Gastrocnemius medialis (tissue), 4 donors: ENCODE measurements around the gene ASF1B. TPM values are rescaled to one million over a fixed set of nuclear protein-coding genes. Genes with fewer than 3 reads are reported as not detected.
A peak's percentile ranks its signal among the peaks of the same experiment; 100 is the strongest.

Experiments used
- ATAC-seq, 2 donors: fragments of 150-250 bp; one replicate each; pipeline ENCODE4 v1.9.1; 2016
- DNase-seq, 2 donors: peaks; one replicate each; pipeline ENCODE4 v3.0.0-alpha.2; 2019
- H3K27ac ChIP-seq, 4 donors: fragments of 200-600 bp; sonication (generic); 1 replicate in 1 of 4; 2 replicates in 3 of 4; pipeline ENCODE4 v1.5.1; 2016 to 2018; ENCODE audit warnings: mild to moderate bottlenecking in 2 of 4, moderate library complexity in 1 of 4
- H3K27me3 ChIP-seq, 3 donors: fragments of 200-600 bp; sonication (generic) in 2 of 3; 1 replicate in 1 of 3; 2 replicates in 2 of 3; pipeline versions ENCODE4 v1.5.1 to v1.6.0; 2016 to 2019; ENCODE audit warnings: mild to moderate bottlenecking in 1 of 3, moderate library complexity in 1 of 3
- H3K36me3 ChIP-seq, 2 donors: fragments of 200-600 bp; sonication (generic) in 1 of 2; one replicate each; pipeline ENCODE4 v1.5.1; 2017 to 2018
- H3K4me1 ChIP-seq, 2 donors: fragments of 200-600 bp; sonication (generic) in 1 of 2; one replicate each; pipeline ENCODE4 v1.5.1; 2016 to 2017; ENCODE audit warnings: mild to moderate bottlenecking in 2 of 2
- H3K4me3 ChIP-seq, 4 donors: fragments of 200-600 bp; sonication (generic) in 3 of 4; 1 replicate in 1 of 4; 2 replicates in 3 of 4; pipeline ENCODE4 v1.5.1; 2016 to 2019; ENCODE audit warnings: mild to moderate bottlenecking in 2 of 4
- H3K9me3 ChIP-seq, 3 donors: fragments of 200-600 bp; sonication (generic) in 2 of 3; 1 replicate in 1 of 3; 2 replicates in 2 of 3; pipeline ENCODE4 v1.5.1; 2016 to 2019
- POLR2A ChIP-seq, 2 donors: fragments of 450-650 bp; IDR thresholded peaks; one replicate each; pipeline ENCODE4 v1.6.1; 2017; ENCODE audit warnings: antibody characterized with exemption in 2 of 2, mild to moderate bottlenecking in 2 of 2, moderate library complexity in 2 of 2
- in situ Hi-C, 4 donors: fragments of 200-750 bp; cut with MboI; loops; one replicate each; pipeline versions ENCODE4 v1.15.0 to v1.8.0; 2017; ENCODE audit warnings: low sequenced_read_pairs in 4 of 4
- intact Hi-C: fragments of 100-400 bp; cut with DNase I; formaldehyde crosslinking; loops from one replicate; pipeline ENCODE4 v1.15.1; 2023; ENCODE audit warnings: low total_unique reads
- total RNA-seq, 4 donors: library from RNA; depleted of rRNA; stranded (reverse); fragments of >200 nt; gene quantifications; one replicate each; pipeline versions ENCODE4 v1.1.0 to v1.2.3, GENCODE V29; 2016
- TF ChIP-seq, protein P1 (sequence below), 5 experiments: fragments of 450-650 bp in 3 of 5; fragments of 200-600 bp in 2 of 5; sonication (generic) in 2 of 5; IDR thresholded peaks in 4 of 5; conservative IDR thresholded peaks in 1 of 5; 1 replicate in 4 of 5; 2 replicates in 1 of 5; pipeline ENCODE4 v1.5.1; 2016 to 2019; ENCODE audit warnings: antibody characterized with exemption in 5 of 5, mild to moderate bottlenecking in 3 of 5, moderate library complexity in 3 of 5

Gene ASF1B
- total RNA-seq, 4 donors from 2014 or later, result 1.2 to 4.1 (median 1.5) TPM; not detected in 1

DNA sequence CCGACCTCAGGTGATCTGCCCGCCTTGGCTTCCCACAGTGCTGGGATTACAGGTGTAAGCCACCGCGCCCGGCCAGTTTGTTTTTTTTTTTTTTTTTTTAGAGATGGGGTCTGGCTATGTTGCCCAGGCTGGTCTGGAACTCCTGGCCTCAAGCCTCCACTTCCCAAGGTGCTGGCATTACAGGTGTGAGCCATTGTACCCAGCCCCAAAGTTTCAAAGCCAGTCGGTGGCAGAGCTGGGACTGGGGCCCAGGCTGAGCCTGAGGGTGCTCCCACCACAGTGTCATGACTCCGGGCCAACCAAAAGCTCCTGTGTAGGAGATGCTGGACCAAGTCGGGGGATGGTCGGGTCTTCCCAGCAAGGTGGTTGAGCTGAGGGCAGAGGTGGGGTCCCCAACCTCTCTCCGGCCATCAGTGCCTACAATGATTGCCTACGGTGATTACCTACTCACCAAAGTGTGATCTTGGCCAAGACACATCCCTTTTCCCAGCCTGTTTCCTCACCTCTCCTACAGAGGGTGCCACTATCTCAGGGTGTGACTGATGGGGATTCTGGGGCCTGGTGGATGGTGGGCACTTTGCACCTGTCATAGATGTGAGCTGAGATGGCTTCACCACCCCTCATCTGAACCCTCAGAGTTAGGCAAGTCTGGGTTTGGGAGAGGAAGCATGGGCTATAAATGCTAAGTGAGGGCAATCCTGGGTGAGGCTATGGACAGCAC, 40.0 kb downstream of the ASF1B start:
- in situ Hi-C loops, result no loop called here
- TF ChIP-seq POLR2A (IDR thresholded peaks at IDR 0.05), result no peak
- TF ChIP-seq, protein P1, sequence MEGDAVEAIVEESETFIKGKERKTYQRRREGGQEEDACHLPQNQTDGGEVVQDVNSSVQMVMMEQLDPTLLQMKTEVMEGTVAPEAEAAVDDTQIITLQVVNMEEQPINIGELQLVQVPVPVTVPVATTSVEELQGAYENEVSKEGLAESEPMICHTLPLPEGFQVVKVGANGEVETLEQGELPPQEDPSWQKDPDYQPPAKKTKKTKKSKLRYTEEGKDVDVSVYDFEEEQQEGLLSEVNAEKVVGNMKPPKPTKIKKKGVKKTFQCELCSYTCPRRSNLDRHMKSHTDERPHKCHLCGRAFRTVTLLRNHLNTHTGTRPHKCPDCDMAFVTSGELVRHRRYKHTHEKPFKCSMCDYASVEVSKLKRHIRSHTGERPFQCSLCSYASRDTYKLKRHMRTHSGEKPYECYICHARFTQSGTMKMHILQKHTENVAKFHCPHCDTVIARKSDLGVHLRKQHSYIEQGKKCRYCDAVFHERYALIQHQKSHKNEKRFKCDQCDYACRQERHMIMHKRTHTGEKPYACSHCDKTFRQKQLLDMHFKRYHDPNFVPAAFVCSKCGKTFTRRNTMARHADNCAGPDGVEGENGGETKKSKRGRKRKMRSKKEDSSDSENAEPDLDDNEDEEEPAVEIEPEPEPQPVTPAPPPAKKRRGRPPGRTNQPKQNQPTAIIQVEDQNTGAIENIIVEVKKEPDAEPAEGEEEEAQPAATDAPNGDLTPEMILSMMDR (IDR thresholded peaks at IDR 0.05 in 4 of 5, conservative IDR thresholded peaks at IDR 0.05 in 1 of 5), result peak in 1 of 5 experiments; percentile 9
- DNase-seq (no peak), ATAC-seq (no peak)
- peaks cover 0 to 50% of the 10 kb centered on the region in 2 donors for H3K36me3 ChIP-seq
- H3K9me3 ChIP-seq, result peaks cover 0 to 9% (median 7%) of the 10 kb centered on the region in 3 donors
- H3K4me3 ChIP-seq, result no peak overlapping the region
- no peak overlapping the region for H3K27ac ChIP-seq
- intact Hi-C loops, result no loop called here
- no peaks in the 10 kb centered on the region for H3K4me1 ChIP-seq
- H3K27me3 ChIP-seq, result no peaks in the 10 kb centered on the region

- Histone ChIP-seq H3K27me3 (no peaks in the 10 kb centered on the region), H3K4me3 (no peak overlapping the region), H3K4me1 (no peaks in the 10 kb centered on the region), H3K36me3 (peaks cover 0 to 35% of the 10 kb centered on the region in 2 donors), H3K9me3 (peaks cover 0 to 9% (median 7%) of the 10 kb centered on the region in 3 donors), H3K27ac (no peak overlapping the region)
- in situ Hi-C loops (no loop called here), intact Hi-C loops (no loop called here)
- TF ChIP-seq, protein P1 (IDR thresholded peaks at IDR 0.05 in 4 of 5, conservative IDR thresholded peaks at IDR 0.05 in 1 of 5), result no peak
- TF ChIP-seq POLR2A (IDR thresholded peaks at IDR 0.05), result no peak
- no peak for ATAC-seq
- no peak for DNase-seq
Observed at GRCh38 chr19:14094854-14095253, 41.5 kb downstream of the ASF1B start.

GRCh38 chr19:14093117-14093823, 43.1 kb downstream of the ASF1B start:
- intact Hi-C loops (no loop called here), in situ Hi-C loops (no loop called here)
- ATAC-seq, result no peak
- peaks cover 0 to 26% of the 10 kb centered on the region in 2 donors for H3K36me3 ChIP-seq
- H3K27me3 ChIP-seq, result no peaks in the 10 kb centered on the region
- H3K4me1 ChIP-seq, result peaks cover 0 to 5% of the 10 kb centered on the region in 2 donors
- DNase-seq, result no peak
- H3K9me3 ChIP-seq, result peaks cover 0 to 9% (median 7%) of the 10 kb centered on the region in 3 donors
- TF ChIP-seq POLR2A (IDR thresholded peaks at IDR 0.05), result no peak
- TF ChIP-seq, protein P1 (IDR thresholded peaks at IDR 0.05 in 4 of 5, conservative IDR thresholded peaks at IDR 0.05 in 1 of 5), result no peak
- H3K27ac ChIP-seq, result peak overlapping the region in 1 of 4 donors; percentile 19
- no peak overlapping the region for H3K4me3 ChIP-seq

- H3K36me3 ChIP-seq, result peaks cover 0 to 19% of the 10 kb centered on the region in 2 donors
- peaks cover 0 to 9% (median 7%) of the 10 kb centered on the region in 3 donors for H3K9me3 ChIP-seq
- ATAC-seq (no peak), DNase-seq (no peak)
- H3K27ac ChIP-seq, result peak overlapping the region; percentile 89 to 96 (median 92)
- TF ChIP-seq POLR2A (IDR thresholded peaks at IDR 0.05), result no peak
- TF ChIP-seq, protein P1 (IDR thresholded peaks at IDR 0.05 in 4 of 5, conservative IDR thresholded peaks at IDR 0.05 in 1 of 5), result no peak
- intact Hi-C loops, result loop anchor here (2.0 kb wide), 2 partner anchors 15 to 23 kb away; no protein-coding TSS in a partner anchor
- in situ Hi-C loops, result no loop called here
- peaks cover 0 to 5% of the 10 kb centered on the region in 2 donors for H3K4me1 ChIP-seq
- no peaks in the 10 kb centered on the region for H3K27me3 ChIP-seq
- peak overlapping the region; percentile 63 to 89 (median 74) for H3K4me3 ChIP-seq
Observed at GRCh38 chr19:14091813-14092462, 44.5 kb downstream of the ASF1B start.
